Subcutaneous abdominal adipose tissue (tissue), 5 donors: ENCODE data around the gene ROR2.

Source experiments
- H3K27ac ChIP-seq: one replicate; pipeline ENCODE4 v1.7.0; 2013; ENCODE audit warnings: low read depth, mild to moderate bottlenecking, inconsistent platforms, low read length, moderate library complexity
- H3K27me3 ChIP-seq, 5 donors: one replicate each; pipeline ENCODE4 v1.7.0; 2013; ENCODE audit warnings: low read length in 5 of 5, inconsistent platforms in 1 of 5; ENCODE audit not compliant: control insufficient read depth in 5 of 5, insufficient read depth in 4 of 5
- H3K36me3 ChIP-seq, 5 donors: one replicate each; pipeline ENCODE4 v1.7.0; 2013; ENCODE audit warnings: low read length in 5 of 5; ENCODE audit not compliant: control insufficient read depth in 5 of 5, insufficient read depth in 5 of 5
- H3K4me1 ChIP-seq, 5 donors: one replicate each; pipeline ENCODE4 v1.7.0; 2013; ENCODE audit warnings: low read length in 5 of 5, mild to moderate bottlenecking in 3 of 5, moderate library complexity in 1 of 5; ENCODE audit not compliant: control insufficient read depth in 5 of 5, insufficient read depth in 5 of 5
- H3K4me3 ChIP-seq, 5 donors: one replicate each; pipeline ENCODE4 v1.7.0; 2013; ENCODE audit warnings: low read length in 5 of 5, low read depth in 1 of 5
- H3K9ac ChIP-seq, 5 donors: one replicate each; pipeline ENCODE4 v1.7.0; 2013; ENCODE audit warnings: low read length in 5 of 5, mild to moderate bottlenecking in 4 of 5, moderate library complexity in 3 of 5
- H3K9me3 ChIP-seq, 5 donors: one replicate each; pipeline ENCODE4 v1.7.0; 2013; ENCODE audit warnings: low read length in 5 of 5; ENCODE audit not compliant: control insufficient read depth in 5 of 5
- donor health status: healthy.
- donor health status: healthy.
- donor health status: healthy.
- donor health status: healthy.
- donor health status: healthy.

The ROR2 gene

GRCh38 chr9:91942201-91942600 is 7.8 kb downstream of the ROR2 start:
- Histone ChIP-seq H3K4me3 (no peak overlapping the region), H3K27me3 (peaks cover 0 to 4% (median 0%) of the 10 kb centered on the region in 5 donors), H3K36me3 (no peaks in the 10 kb centered on the region), H3K9ac (no peak overlapping the region), H3K4me1 (peaks cover 0 to 13% (median 4%) of the 10 kb centered on the region in 5 donors), H3K9me3 (no peaks in the 10 kb centered on the region), H3K27ac (no peak overlapping the region)

DNA sequence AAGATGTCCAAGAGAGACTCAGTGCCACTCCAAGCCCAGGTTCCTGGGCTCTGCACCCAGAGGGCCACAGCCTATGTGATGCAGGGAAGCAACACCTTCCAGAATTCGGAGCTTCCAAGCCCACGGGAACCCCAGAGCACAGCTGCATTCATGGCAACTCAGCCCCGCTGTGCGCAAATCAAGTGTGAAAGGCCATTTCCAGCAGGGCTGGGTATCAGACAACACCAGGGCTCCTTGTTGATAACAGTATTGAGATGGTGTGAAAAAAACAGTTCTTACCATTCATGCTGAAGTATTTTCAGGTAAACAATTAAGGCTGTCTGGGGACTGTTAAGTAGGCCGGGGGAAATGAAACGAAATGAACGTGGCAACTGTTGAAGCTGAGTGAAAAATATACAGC is 10.1 kb downstream of the ROR2 start:
- no peaks in the 10 kb centered on the region for H3K4me1 ChIP-seq

DNA sequence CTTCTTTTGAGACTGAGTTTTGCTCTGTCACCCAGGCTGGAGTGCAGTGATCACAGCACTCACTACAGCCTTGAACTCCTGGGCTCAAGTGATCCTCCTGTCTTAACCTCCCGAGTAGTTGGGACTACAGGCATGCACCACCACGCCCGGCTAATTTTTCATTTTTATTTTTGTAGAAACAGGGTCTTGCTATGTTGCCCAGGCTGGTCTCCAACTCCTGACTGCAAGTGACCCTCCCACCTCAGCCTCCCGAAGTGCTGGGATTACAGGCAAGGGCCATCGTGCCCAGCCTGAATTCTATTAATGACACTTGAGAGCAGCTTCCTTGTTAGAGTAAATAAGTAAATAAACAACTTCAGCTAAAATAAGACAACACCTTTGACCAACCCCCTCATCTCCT is 12.3 kb downstream of the ROR2 start:
- no peaks in the 10 kb centered on the region for H3K4me1 ChIP-seq
- H3K27me3 ChIP-seq: peaks cover 0 to 3% (median 0%) of the 10 kb centered on the region in 5 donors
- no peak overlapping the region for H3K4me3 ChIP-seq
- H3K9me3 ChIP-seq: peaks cover 0 to 4% (median 0%) of the 10 kb centered on the region in 5 donors
- H3K36me3 ChIP-seq: no peaks in the 10 kb centered on the region
- no peak overlapping the region for H3K9ac ChIP-seq
- H3K27ac ChIP-seq: no peak overlapping the region

More for the DNA sequence above, 10.1 kb downstream of the ROR2 start:
- peaks cover 0 to 3% (median 0%) of the 10 kb centered on the region in 5 donors for H3K27me3 ChIP-seq
- no peak overlapping the region for H3K4me3 ChIP-seq
- no peak overlapping the region for H3K9ac ChIP-seq
- no peaks in the 10 kb centered on the region for H3K9me3 ChIP-seq
- H3K36me3 ChIP-seq: no peaks in the 10 kb centered on the region
- H3K27ac ChIP-seq: no peak overlapping the region

GRCh38 chr9:91937056-91937455 is 13.0 kb downstream of the ROR2 start:
- no peaks in the 10 kb centered on the region for H3K4me1 ChIP-seq
- H3K36me3 ChIP-seq: no peaks in the 10 kb centered on the region
- peaks cover 0 to 4% (median 0%) of the 10 kb centered on the region in 5 donors for H3K9me3 ChIP-seq
- H3K4me3 ChIP-seq: no peak overlapping the region
- no peak overlapping the region for H3K27ac ChIP-seq
- H3K27me3 ChIP-seq: peaks cover 0 to 3% (median 0%) of the 10 kb centered on the region in 5 donors
- H3K9ac ChIP-seq: no peak overlapping the region

DNA sequence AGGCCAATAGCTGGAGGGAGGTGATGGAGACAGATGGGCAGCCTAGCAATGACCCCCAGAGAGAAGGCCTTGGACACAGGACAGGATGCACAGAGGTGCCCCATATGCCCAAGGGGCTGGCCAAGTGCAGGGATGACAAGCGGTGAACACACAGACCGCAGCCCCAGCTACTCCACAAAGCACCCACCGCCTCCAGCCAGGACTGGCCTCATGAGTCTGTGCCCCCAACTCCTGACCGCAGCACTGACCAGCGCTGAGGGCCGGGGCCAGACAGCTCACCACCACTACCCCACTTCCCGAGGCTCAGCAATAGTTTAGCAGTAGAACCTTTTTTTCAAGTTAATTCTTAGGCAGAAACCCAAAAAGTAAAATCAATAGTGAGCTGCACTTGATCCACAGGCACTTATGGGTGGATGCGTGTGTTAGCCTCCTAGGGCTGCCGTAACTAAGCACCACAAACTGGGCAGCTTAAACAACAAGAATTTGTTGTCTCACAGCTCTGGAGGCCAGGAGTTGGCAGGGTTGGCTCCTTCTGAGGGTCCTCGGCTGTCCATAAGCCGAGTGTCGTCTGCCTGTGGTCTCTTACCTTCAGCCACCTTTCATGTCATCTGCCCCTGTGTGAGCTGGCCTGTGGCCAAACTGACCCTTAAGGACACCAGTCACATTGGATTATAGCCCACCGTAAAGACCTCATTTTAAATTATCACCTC is 14.1 kb downstream of the ROR2 start:
- peaks cover 0 to 3% (median 0%) of the 10 kb centered on the region in 5 donors for H3K27me3 ChIP-seq
- H3K9me3 ChIP-seq: peaks cover 5 to 13% (median 6%) of the 10 kb centered on the region in 5 donors
- no peaks in the 10 kb centered on the region for H3K36me3 ChIP-seq
- H3K4me3 ChIP-seq: no peak overlapping the region
- no peak overlapping the region for H3K27ac ChIP-seq
- no peak overlapping the region for H3K9ac ChIP-seq
- H3K4me1 ChIP-seq: no peaks in the 10 kb centered on the region

DNA sequence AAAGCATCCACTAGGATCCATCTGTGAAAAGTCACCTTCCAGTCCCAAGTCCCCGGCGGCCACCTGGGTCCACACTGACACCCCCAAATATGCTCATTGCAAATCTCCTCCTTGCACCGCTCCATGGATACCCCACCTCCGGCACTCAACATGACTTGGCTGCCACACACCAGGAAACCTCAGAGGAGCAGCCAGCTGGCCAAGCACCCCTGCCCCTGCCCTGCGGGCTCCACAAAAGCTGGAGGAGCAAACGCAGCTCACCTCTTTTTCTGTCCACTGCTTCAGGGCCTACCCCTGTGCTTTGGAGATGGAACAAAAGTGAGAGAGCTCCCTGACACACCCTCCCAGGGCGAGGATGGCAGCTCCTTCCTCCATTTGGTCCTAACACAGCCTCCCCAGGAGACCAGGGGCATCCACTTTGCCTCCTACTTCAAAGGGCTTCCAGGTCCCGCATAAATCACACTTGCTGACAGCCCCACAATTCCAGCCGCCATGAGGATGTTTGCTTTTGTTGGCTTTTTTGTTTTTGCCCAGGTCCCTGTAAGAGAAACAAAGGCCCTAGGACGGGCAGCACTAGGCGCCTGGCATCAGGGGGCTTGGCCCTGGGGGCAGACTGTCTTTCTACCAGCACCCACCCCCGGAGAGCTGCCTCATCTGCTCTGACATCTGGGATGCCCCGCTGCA is 14.8 kb downstream of the ROR2 start:
- Histone ChIP-seq H3K27ac (no peak overlapping the region), H3K4me1 (no peaks in the 10 kb centered on the region), H3K9me3 (peaks cover 12 to 21% (median 14%) of the 10 kb centered on the region in 5 donors), H3K4me3 (no peak overlapping the region), H3K36me3 (no peaks in the 10 kb centered on the region), H3K27me3 (peaks cover 0 to 3% (median 0%) of the 10 kb centered on the region in 5 donors), H3K9ac (no peak overlapping the region)

DNA sequence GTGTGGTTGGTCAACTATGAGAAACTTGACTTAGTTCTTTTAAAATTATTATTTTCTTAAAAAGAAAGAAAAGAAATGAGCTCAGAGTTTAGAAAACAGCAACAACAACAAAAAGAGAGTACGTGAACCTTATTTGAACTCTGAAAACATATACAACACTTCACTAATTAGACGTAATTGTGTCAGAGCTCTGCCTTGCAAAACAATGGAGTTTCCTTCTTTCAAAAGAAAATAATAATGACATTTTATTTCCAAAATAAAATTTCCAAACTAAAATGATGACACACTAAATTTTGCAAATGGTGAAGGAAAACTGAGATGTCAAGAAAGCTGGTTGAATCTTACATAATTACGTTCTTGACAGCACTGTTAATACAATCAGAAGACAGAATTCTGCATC is 15.4 kb downstream of the ROR2 start:
- Histone ChIP-seq H3K27ac (no peak overlapping the region), H3K4me3 (no peak overlapping the region)

GRCh38 chr9:91933556-91934352 is 16.3 kb downstream of the ROR2 start:
- Histone ChIP-seq H3K4me3 (no peak overlapping the region), H3K27me3 (peaks cover 0 to 3% (median 0%) of the 10 kb centered on the region in 5 donors), H3K9ac (no peak overlapping the region), H3K4me1 (no peaks in the 10 kb centered on the region), H3K27ac (no peak overlapping the region), H3K9me3 (peaks cover 18 to 33% (median 26%) of the 10 kb centered on the region in 5 donors), H3K36me3 (no peaks in the 10 kb centered on the region)

More for the DNA sequence above, 15.4 kb downstream of the ROR2 start:
- no peaks in the 10 kb centered on the region for H3K36me3 ChIP-seq
- no peaks in the 10 kb centered on the region for H3K4me1 ChIP-seq
- H3K9me3 ChIP-seq: peaks cover 16 to 26% (median 19%) of the 10 kb centered on the region in 5 donors
- H3K27me3 ChIP-seq: peaks cover 0 to 3% (median 0%) of the 10 kb centered on the region in 5 donors
- no peak overlapping the region for H3K9ac ChIP-seq

DNA sequence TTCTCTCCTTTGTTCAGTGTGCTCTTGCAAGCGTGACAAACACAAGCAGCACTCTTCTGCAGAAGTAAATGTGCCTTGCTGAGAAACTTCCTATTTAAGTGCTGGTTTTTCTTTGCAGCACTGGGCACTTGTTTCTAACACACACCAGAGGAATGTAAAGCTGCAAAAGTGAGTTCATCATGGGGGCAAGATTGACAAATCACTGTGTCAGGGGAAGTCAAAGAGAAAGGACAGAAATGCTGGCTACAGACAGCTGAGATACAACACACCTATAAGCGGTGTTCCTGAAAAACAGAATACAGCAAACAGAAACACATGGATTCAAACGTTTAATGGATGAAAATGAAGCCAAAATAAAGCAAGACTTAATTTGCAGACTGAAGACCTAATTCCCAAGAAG is 19.6 kb downstream of the ROR2 start:
- no peaks in the 10 kb centered on the region for H3K36me3 ChIP-seq
- H3K9me3 ChIP-seq: peaks cover 18 to 39% (median 30%) of the 10 kb centered on the region in 5 donors
- no peak overlapping the region for H3K27ac ChIP-seq
- H3K27me3 ChIP-seq: no peaks in the 10 kb centered on the region
- peak overlapping the region in 2 of 5 donors; percentile 1 to 31 for H3K4me3 ChIP-seq
- no peaks in the 10 kb centered on the region for H3K4me1 ChIP-seq
- no peak overlapping the region for H3K9ac ChIP-seq
